Mucosa of rectum (tissue), 2 donors: Measurements from ENCODE around the gene NOL7.

Experiments used
- H3K27ac ChIP-seq, 2 donors: one replicate each; pipeline ENCODE4 v1.7.0; 2013; ENCODE audit warnings: inconsistent platforms in 2 of 2, low read depth in 2 of 2, low read length in 2 of 2
- H3K27me3 ChIP-seq, 2 donors: one replicate each; pipeline ENCODE4 v1.7.0; 2013; ENCODE audit warnings: low read length in 2 of 2; ENCODE audit not compliant: control insufficient read depth in 2 of 2, insufficient read depth in 2 of 2
- H3K36me3 ChIP-seq, 2 donors: one replicate each; pipeline ENCODE4 v1.7.0; 2013; ENCODE audit warnings: low read length in 2 of 2; ENCODE audit not compliant: control insufficient read depth in 2 of 2, insufficient read depth in 2 of 2
- H3K4me1 ChIP-seq, 2 donors: one replicate each; pipeline ENCODE4 v1.7.0; 2013; ENCODE audit warnings: low read length in 2 of 2, mild to moderate bottlenecking in 1 of 2; ENCODE audit not compliant: control insufficient read depth in 2 of 2, insufficient read depth in 2 of 2
- H3K4me3 ChIP-seq, 2 donors: one replicate each; pipeline ENCODE4 v1.7.0; 2013; ENCODE audit warnings: low read length in 2 of 2
- H3K9ac ChIP-seq, 2 donors: one replicate each; pipeline ENCODE4 v1.7.0; 2013; ENCODE audit warnings: low read length in 2 of 2, low read depth in 1 of 2, mild to moderate bottlenecking in 1 of 2
- H3K9me3 ChIP-seq, 2 donors: one replicate each; pipeline ENCODE4 v1.7.0; 2013; ENCODE audit warnings: low read length in 2 of 2; ENCODE audit not compliant: control insufficient read depth in 2 of 2
- donor health status: healthy.
- donor health status: Normal muscosa, but diverticular disease.

NOL7 gene

DNA sequence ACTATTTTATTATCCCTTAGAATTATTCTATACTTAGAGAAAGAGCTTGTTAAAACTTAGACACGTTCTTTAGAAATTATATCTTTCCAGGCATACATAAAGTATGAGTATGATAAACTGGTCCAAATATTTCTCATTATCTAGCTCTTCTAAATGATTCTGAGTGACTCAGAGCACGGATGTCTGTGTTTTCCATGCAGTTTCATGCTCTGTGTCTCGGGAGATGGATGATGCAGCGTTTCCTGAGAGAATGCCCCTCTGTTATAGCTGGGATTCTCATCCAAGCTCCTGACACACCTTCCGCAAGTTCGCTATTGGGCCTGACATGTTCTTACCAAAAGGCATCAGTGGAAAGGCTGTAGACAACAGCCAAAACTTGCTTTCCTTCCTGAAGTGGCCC, 21.4 kb upstream of the NOL7 start:
- H3K9me3 ChIP-seq: no peaks in the 10 kb centered on the region
- no peak overlapping the region for H3K27ac ChIP-seq
- H3K4me3 ChIP-seq: no peak overlapping the region
- no peaks in the 10 kb centered on the region for H3K27me3 ChIP-seq
- H3K36me3 ChIP-seq: peaks cover 34 to 66% of the 10 kb centered on the region in 2 donors
- no peaks in the 10 kb centered on the region for H3K4me1 ChIP-seq
- H3K9ac ChIP-seq: no peak overlapping the region

DNA sequence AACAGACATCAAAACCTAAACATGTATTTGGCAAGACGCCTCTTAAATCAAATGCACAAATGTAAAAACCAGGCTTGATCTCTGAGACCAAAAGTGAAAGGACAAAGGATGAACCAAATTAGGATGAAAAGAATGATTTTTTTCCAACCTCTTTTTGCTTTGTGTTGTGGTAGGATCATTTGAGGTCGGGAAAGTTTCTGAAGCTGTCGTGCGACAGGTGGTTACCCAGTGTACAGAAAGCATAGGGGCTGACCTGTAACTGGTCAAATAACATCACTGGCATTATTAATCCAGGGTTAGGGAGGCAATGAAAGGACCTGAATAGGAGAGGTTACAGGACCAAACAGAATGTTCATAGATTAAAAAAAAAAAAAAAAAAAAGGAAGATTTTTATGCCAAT, 18.1 kb upstream of the NOL7 start:
- H3K4me3 ChIP-seq: no peak overlapping the region
- H3K9ac ChIP-seq: no peak overlapping the region
- H3K4me1 ChIP-seq: no peaks in the 10 kb centered on the region
- no peaks in the 10 kb centered on the region for H3K9me3 ChIP-seq
- H3K27me3 ChIP-seq: no peaks in the 10 kb centered on the region
- H3K27ac ChIP-seq: no peak overlapping the region
- H3K36me3 ChIP-seq: peaks cover 39 to 66% of the 10 kb centered on the region in 2 donors

DNA sequence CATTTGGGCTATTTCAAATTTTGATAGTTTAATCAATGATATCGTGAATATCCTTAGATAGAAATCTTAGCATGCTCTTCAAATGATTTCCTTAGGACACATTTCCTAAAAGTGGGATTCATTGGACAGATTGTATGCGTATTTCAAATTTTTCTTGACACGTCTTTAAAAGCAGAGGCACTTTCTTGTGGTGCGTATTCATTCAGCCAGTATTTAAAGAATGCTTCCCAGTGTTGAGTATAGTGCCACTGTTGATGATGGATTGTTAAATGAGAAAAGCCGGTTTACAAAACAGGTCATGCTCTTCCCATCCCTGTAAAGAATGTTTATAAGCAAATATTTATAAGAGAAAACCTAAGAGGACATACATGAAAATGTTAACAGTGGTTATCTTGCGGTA, 15.1 kb upstream of the NOL7 start:
- H3K4me1 ChIP-seq: no peaks in the 10 kb centered on the region
- no peak overlapping the region for H3K9ac ChIP-seq
- H3K27me3 ChIP-seq: no peaks in the 10 kb centered on the region
- H3K4me3 ChIP-seq: no peak overlapping the region
- peaks cover 31 to 58% of the 10 kb centered on the region in 2 donors for H3K36me3 ChIP-seq
- no peak overlapping the region for H3K27ac ChIP-seq
- H3K9me3 ChIP-seq: no peaks in the 10 kb centered on the region

DNA sequence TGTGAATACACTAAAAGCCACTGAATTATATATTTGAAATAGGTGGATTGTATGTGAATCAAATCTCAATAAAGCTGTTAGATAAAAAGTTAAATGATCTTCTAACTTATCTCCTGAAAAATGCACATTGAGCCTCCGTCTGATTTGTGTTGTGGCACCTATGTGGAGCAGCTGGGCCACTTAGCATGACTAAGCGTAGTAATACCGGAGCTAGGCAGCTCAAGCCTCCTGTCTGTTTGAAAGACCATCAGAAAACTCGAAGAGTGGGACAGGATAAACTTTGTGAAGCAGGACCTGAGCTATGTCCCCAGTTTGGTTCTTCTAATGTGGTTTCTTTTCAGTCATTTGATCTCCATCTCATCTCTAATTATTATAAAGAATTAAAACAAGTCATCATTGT, 11.0 kb upstream of the NOL7 start:
- no peaks in the 10 kb centered on the region for H3K27me3 ChIP-seq
- no peak overlapping the region for H3K9ac ChIP-seq
- H3K36me3 ChIP-seq: peaks cover 41 to 48% of the 10 kb centered on the region in 2 donors
- H3K9me3 ChIP-seq: no peaks in the 10 kb centered on the region
- H3K27ac ChIP-seq: no peak overlapping the region
- H3K4me1 ChIP-seq: no peaks in the 10 kb centered on the region
- no peak overlapping the region for H3K4me3 ChIP-seq

DNA sequence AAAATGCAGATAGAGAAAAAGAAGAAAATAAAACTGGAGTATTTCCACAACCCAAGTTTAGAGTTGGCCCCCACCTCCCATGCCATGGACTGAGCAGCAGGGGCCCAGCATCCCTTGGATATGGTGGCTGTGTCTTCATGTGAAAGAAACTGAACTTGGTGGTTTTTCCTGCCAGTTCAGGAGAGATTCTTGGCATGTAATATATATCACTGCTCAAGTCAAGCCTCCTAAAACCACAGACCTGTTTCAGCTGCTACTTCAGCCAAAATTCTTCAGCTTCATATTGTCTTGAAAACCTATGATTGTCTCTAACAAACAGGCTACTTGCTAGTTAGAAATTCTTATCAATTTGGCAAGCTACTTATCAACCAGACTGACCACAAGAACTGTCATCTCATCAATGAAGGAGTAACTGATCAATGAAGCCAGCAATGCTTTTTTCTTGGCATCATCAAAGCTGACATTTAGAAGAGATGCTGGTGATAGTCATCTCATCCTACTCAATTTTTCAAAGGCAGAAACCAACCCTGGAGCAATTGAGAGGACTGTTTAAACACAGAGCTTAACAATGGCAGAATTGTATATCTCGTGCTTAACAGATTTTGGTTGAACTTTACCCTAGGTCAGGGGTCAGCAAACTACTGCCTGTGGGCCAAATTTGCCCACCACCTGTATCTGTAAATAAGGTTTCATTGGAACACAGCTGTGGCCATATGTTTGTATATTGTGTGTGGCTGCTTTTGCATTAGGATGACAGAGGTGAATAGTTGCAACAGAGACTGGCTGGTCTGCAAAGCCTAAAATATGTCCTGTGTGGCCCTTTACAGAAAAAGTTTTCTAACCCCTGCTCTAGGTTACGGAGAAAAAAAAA, 10.4 kb upstream of the NOL7 start:
- H3K9ac ChIP-seq: no peak overlapping the region
- H3K27ac ChIP-seq: no peak overlapping the region
- peaks cover 38 to 44% of the 10 kb centered on the region in 2 donors for H3K36me3 ChIP-seq
- no peaks in the 10 kb centered on the region for H3K27me3 ChIP-seq
- no peaks in the 10 kb centered on the region for H3K4me1 ChIP-seq
- no peaks in the 10 kb centered on the region for H3K9me3 ChIP-seq
- H3K4me3 ChIP-seq: no peak overlapping the region

DNA sequence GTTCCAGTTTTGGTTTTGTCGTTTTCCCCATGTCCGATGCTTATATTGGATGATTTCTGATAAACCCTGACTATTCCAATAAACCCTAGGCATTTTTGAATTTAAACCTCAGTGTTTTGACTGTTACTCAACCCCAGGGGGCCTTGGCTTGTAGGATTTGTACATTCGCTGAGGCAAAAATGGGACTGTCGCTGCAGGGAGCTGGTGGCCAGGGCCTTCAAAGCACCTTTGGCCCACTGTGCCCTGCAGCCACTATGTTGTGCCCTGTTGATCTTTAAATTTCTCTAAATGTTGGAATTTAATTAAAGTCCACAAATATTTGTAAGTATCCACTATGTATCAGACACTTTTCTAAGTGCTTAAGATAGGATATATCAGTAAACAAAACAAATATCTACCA, 9.5 kb upstream of the NOL7 start:
- peaks cover 33 to 38% of the 10 kb centered on the region in 2 donors for H3K36me3 ChIP-seq
- H3K27me3 ChIP-seq: no peaks in the 10 kb centered on the region
- no peaks in the 10 kb centered on the region for H3K4me1 ChIP-seq
- H3K4me3 ChIP-seq: no peak overlapping the region
- H3K9ac ChIP-seq: no peak overlapping the region
- H3K27ac ChIP-seq: no peak overlapping the region
- H3K9me3 ChIP-seq: no peaks in the 10 kb centered on the region

DNA sequence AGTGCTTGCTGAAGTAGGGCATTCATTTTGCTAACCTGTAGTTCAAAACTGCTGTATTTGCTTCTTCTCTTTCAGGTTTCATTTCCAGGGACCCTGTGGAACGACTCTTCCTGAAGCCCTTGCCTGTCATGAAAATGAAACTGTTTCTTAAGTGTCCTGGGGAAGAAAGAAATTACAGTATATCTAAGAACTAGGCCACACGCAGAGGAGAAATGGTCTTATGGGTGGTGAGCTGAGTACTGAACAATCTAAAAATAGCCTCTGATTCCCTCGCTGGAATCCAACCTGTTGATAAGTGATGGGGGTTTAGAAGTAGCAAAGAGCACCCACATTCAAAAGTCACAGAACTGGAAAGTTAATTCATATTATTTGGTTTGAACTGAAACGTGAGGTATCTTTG, 3.4 kb upstream of the NOL7 start:
- Histone ChIP-seq H3K9me3 (no peaks in the 10 kb centered on the region), H3K27me3 (no peaks in the 10 kb centered on the region), H3K4me3 (no peak overlapping the region), H3K36me3 (peaks cover 7 to 8% of the 10 kb centered on the region in 2 donors), H3K4me1 (peaks cover 14 to 15% of the 10 kb centered on the region in 2 donors), H3K27ac (no peak overlapping the region), H3K9ac (no peak overlapping the region)

DNA sequence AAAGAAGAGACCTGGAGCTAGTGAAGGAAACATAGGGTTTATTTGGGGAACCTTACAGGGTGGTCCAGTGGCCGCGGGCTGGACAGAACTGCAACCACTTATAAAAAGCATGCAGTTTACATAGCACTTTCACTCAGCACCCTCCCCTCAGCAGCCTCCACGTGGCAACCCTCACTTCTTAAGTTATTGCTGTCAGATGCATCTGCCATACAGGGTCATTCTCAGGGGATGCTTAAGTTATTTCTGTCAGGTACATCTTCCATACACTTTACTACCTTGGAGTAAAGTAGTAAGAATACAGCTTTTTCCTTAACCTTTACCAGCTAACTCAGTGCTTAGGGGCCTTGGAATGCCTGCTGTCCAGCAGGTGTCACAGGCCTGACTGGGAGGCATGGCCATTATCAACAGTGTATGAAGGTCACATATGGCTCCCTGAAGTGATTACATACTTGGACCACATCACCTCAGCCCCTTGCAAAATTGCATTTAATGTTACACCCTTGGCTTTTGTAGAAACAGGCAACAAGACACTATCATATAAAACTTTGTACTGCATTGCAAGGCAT, 2.0 kb upstream of the NOL7 start:
- Histone ChIP-seq H3K36me3 (peaks cover 10% of the 10 kb centered on the region in 2 donors), H3K27ac (no peak overlapping the region), H3K27me3 (no peaks in the 10 kb centered on the region), H3K9me3 (no peaks in the 10 kb centered on the region), H3K9ac (no peak overlapping the region), H3K4me1 (peaks cover 14 to 16% of the 10 kb centered on the region in 2 donors), H3K4me3 (no peak overlapping the region)

DNA sequence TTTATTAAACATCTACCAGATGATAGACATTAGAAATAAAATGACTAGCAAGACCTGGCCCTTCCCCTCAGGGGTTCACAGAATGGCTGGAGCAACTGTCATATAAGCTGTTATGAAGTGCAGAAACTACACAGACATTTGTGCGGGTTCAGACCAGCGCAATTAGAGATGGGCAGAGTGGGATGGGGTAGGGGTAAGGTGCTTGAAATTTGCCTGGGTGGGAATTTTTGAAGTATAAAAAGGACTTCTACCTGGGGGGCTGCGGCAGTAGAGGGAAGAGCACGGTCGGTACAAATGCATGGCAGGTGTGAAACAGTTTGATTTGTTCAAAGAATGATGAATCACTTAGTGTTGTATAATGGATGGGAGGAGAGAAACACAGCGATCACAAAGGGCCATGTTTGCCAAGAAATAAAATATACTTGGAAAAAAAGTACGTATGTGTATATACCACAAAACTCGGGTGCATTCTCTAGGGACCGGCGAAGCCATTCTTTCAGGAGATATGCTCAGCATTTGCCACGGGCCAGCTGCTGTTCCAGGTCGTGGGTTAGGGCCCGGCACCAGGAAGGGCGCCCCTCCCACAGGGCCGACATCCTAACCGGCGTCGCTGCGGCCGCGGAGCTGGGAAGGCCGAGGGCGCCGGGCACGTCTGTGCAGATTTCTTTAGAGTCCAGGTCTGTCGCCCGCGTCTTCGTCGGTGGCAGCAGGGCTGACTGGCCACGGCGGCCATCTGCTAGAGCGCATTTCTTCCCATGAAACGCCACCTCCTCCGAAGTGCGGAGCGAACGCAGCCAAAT, 809 bp upstream of the NOL7 start:
- peak overlapping the region; percentile 99 for H3K4me3 ChIP-seq
- no peaks in the 10 kb centered on the region for H3K9me3 ChIP-seq
- H3K4me1 ChIP-seq: peaks cover 14 to 16% of the 10 kb centered on the region in 2 donors
- peak overlapping the region; percentile 82 to 89 for H3K27ac ChIP-seq
- H3K9ac ChIP-seq: peak overlapping the region; percentile 85 to 89
- no peaks in the 10 kb centered on the region for H3K27me3 ChIP-seq
- H3K36me3 ChIP-seq: peaks cover 16 to 18% of the 10 kb centered on the region in 2 donors

DNA sequence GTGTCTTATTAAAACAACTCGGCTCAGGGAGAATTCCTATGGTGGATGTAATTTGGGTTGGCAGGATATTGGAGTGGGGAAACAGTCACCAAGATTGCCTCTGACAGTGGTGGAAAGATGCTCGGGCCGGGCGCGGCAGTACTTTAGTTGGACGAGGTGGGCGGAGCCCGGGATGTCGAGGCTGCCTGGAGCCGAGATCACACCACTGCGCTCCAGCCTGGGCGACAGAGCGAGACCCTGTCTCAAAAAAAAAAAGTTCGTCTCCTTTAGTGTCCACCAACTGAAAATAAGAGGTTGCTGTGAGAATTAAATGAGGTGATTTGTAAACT, 621 bp downstream of the NOL7 start:
- peak overlapping the region; percentile 99 for H3K4me3 ChIP-seq
- H3K9ac ChIP-seq: peak overlapping the region; percentile 85 to 94
- H3K4me1 ChIP-seq: peaks cover 14 to 16% of the 10 kb centered on the region in 2 donors
- H3K9me3 ChIP-seq: no peaks in the 10 kb centered on the region
- H3K27me3 ChIP-seq: no peaks in the 10 kb centered on the region
- peaks cover 26 to 28% of the 10 kb centered on the region in 2 donors for H3K36me3 ChIP-seq
- peak overlapping the region; percentile 82 to 89 for H3K27ac ChIP-seq
